Mammary epithelial cell (primary cell): ENCODE data around the gene ARPC1A.

Source experiments
- EZH2 ChIP-seq: IDR thresholded peaks from 2 replicates; pipeline ENCODE4 v1.6.1; 2012; ENCODE audit warnings: low read length, inconsistent platforms, borderline replicate concordance
- TF ChIP-seq, protein P1 (sequence below), 2 donors: IDR thresholded peaks in 1 of 2; conservative IDR thresholded peaks in 1 of 2; 2 replicates each; pipeline ENCODE4 v1.5.1; 2011 to 2012; ENCODE audit warnings: inconsistent platforms in 2 of 2, low read length in 2 of 2, mild to moderate bottlenecking in 2 of 2, control low read depth in 1 of 2, low read depth in 1 of 2; ENCODE audit not compliant: insufficient read depth in 1 of 2; ENCODE audit errors: extremely low read depth in 1 of 2

DNA sequence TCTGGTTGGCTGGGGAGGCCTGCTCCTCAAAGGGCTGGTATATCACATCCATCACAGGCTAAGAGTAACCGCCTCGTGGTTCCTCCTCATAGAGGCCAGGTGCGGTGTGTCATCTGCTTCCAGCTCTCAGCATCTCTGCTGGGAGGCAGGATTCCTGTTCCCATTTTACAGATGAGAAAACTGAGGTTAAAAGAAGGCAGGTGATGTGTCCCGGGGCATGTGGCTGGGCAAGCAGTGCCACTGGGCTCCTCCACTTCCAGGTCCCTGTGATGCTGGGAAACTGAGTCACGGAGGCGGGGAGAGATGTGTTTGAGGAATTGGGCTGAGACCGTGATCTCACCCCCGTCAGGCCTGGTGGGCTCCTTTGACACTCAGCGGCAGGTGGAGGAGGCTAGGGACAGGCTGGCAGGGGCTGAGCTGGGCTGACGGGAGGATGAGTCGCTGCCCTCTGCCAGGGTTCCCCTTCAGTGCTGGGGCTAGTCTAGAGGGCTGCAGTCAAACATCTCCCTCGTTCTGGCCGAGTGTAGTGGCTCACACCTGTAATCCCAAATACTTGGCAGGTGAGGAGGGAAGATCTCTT, 58.2 kb downstream of the ARPC1A start:
- TF ChIP-seq, protein P1, sequence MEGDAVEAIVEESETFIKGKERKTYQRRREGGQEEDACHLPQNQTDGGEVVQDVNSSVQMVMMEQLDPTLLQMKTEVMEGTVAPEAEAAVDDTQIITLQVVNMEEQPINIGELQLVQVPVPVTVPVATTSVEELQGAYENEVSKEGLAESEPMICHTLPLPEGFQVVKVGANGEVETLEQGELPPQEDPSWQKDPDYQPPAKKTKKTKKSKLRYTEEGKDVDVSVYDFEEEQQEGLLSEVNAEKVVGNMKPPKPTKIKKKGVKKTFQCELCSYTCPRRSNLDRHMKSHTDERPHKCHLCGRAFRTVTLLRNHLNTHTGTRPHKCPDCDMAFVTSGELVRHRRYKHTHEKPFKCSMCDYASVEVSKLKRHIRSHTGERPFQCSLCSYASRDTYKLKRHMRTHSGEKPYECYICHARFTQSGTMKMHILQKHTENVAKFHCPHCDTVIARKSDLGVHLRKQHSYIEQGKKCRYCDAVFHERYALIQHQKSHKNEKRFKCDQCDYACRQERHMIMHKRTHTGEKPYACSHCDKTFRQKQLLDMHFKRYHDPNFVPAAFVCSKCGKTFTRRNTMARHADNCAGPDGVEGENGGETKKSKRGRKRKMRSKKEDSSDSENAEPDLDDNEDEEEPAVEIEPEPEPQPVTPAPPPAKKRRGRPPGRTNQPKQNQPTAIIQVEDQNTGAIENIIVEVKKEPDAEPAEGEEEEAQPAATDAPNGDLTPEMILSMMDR (conservative IDR thresholded peaks at IDR 0.05 in 1 of 2, IDR thresholded peaks at IDR 0.05 in 1 of 2; ENCODE audit: extremely low read depth in 1 of 2, insufficient read depth in 1 of 2, low read depth in 1 of 2, low read length in 2 of 2) = no peak
- no peak for TF ChIP-seq EZH2
